ENCODE results near the gene IFI44. TPM values are rescaled to one million over a fixed set of nuclear protein-coding genes. Genes with fewer than 3 reads are reported as not detected.

The IFI44 gene
- total and polyA plus RNA-seq, 12 donors: 14.9 to 87.1 (median 34.0) TPM

DNA sequence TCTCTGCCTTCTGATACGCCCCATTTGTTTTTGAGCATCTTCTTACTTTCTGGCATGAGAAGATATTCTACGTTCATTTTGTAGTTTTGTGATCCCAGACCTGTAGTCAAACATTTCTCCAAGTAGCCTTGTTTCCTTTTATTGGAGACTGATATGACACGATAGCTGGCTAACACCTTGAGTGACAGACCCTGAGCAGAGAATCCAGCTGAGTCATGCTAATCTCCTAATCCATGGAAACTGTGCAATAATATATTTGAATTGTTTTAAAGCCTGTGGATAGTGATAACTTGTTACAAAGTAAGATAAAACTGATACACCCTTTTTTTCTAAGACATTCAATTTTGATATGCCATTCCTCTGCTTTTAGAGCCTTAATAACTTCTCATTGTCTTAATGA, 30.6 kb upstream of the IFI44 start:
- Histone ChIP-seq H3K4me1 (replicated peaks in 1 of 2) (peaks cover 4 to 31% of the 10 kb centered on the region in 2 donors), H3K36me3 (replicated peaks in 1 of 2) (no peaks in the 10 kb centered on the region), H3K27me3 (no peaks in the 10 kb centered on the region), H3K27ac (peak overlapping the region; percentile 55 to 88 (median 84)), H3K9me3 (replicated peaks in 1 of 3) (no peaks in the 10 kb centered on the region), H3K4me3 (peak overlapping the region in 2 of 4 donors; percentile 36 to 66)
- no peak for TF ChIP-seq POLR2A (IDR thresholded peaks at IDR 0.05)
- TF ChIP-seq, protein P1, sequence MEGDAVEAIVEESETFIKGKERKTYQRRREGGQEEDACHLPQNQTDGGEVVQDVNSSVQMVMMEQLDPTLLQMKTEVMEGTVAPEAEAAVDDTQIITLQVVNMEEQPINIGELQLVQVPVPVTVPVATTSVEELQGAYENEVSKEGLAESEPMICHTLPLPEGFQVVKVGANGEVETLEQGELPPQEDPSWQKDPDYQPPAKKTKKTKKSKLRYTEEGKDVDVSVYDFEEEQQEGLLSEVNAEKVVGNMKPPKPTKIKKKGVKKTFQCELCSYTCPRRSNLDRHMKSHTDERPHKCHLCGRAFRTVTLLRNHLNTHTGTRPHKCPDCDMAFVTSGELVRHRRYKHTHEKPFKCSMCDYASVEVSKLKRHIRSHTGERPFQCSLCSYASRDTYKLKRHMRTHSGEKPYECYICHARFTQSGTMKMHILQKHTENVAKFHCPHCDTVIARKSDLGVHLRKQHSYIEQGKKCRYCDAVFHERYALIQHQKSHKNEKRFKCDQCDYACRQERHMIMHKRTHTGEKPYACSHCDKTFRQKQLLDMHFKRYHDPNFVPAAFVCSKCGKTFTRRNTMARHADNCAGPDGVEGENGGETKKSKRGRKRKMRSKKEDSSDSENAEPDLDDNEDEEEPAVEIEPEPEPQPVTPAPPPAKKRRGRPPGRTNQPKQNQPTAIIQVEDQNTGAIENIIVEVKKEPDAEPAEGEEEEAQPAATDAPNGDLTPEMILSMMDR (IDR thresholded peaks at IDR 0.05): no peak
- intact Hi-C loops (cut with DNase I): loop anchor here (5.0 kb wide), 1 partner anchor 53 kb away; no protein-coding TSS in a partner anchor
- 27 to 65% (median 62%) methylated on average over 3 of the region's 3 CpGs for WGBS, 4 donors
- no peak for DNase-seq

DNA sequence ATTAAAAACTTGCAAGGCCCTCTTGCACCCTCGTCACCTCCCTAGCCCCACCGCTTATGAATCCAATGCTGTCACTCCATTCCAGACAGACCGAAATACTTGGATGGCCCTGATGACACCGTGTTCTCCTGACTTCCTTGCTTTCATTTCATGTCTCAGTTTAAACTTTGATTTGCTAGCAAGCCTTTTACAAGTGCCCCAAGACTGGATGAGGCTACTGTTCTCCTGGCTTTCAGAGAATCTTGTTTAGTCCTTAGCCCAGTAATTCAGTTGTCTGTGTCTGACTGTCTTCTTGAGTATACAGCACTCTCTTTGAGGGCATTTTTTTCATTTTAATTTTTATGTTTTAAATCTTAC, 30.2 kb upstream of the IFI44 start:
- Histone ChIP-seq H3K4me1 (replicated peaks in 1 of 2) (peaks cover 4 to 33% of the 10 kb centered on the region in 2 donors), H3K4me3 (peak overlapping the region in 2 of 4 donors; percentile 36 to 66), H3K27me3 (no peaks in the 10 kb centered on the region), H3K9me3 (replicated peaks in 1 of 3) (no peaks in the 10 kb centered on the region), H3K27ac (peak overlapping the region; percentile 55 to 88 (median 84)), H3K36me3 (replicated peaks in 1 of 2) (no peaks in the 10 kb centered on the region)
- TF ChIP-seq, protein P1 (IDR thresholded peaks at IDR 0.05): no peak
- peak in 1 of 2 donors; percentile 58 for TF ChIP-seq POLR2A (IDR thresholded peaks at IDR 0.05)
- 13 to 35% (median 23%) methylated on average over 4 of the region's 4 CpGs for WGBS, 4 donors
- peak in 2 of 7 donors; percentile 10 to 24 for DNase-seq
- intact Hi-C loops (cut with DNase I): loop anchor here (5.0 kb wide), 1 partner anchor 53 kb away; no protein-coding TSS in a partner anchor

DNA sequence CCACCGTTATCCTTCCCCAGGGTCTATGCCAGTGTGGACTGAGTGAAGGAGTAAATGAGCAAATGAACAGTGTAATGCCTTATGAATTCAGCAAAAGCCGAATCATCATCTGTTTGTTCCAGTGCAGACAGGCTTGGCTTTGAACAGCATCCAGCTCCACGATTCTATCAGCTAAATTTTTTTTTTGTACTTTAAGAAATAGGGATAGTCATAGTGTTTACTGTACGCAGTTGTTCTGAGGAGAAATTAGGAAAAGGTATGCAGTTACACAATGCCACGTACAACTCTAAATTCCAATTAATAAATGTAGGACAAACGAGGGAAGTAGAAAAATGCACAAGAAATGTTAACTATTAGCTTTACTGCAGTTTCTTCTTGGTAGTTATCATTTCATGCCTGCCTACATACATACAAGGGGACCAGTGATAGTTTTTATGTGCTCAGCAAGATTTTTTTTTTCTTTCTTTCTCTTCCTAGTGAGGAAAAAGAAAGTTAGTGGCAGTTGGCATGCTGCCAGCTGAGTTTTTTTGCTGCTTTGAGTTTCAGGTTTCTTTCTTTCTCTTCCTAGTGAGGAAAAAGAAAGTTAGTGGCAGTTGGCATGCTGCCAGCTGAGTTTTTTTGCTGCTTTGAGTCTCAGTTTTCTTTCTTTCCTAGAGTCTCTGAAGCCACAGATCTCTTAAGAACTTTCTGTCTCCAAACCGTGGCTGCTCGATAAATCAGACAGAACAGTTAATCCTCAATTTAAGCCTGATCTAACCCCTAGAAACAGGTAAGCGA, 29.6 kb upstream of the IFI44 start, which contains the start of gene IFI44L:
TSS of gene IFI44L (plus strand) at position 646 of the 777 bp plus-strand sequence. CDS start 7,468 bp downstream, outside the sequence.
- peak; percentile 25 to 87 (median 52) for DNase-seq
- peaks cover 4 to 34% of the 10 kb centered on the region in 2 donors for H3K4me1 ChIP-seq (replicated peaks in 1 of 2)

DNA sequence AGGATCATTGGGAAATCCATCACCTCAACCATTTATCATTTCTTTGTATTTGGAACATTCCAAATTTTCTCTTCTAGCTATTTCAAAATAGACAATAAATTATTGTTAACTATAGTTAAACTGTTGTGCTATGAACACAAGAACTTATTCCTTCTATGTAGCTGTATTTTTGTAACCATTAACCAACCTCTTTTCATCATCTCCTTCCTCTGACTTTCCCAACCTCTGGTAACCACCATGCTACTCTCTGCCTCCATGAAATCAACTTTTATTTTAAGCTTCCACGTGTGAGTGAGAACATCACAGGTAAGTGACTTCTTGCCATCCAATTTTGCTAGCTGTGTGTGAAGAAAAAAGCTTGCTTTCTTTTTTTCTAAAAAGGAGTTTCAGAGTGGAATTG, 29.0 kb upstream of the IFI44 start:
- no peak for TF ChIP-seq POLR2A (IDR thresholded peaks at IDR 0.05)
- TF ChIP-seq, protein P1 (IDR thresholded peaks at IDR 0.05): no peak
- Histone ChIP-seq H3K27me3 (no peaks in the 10 kb centered on the region), H3K4me3 (peak overlapping the region in 2 of 4 donors; percentile 36 to 66), H3K27ac (peak overlapping the region; percentile 55 to 88 (median 84)), H3K4me1 (replicated peaks in 1 of 2) (peaks cover 4 to 34% of the 10 kb centered on the region in 2 donors), H3K36me3 (replicated peaks in 1 of 2) (no peaks in the 10 kb centered on the region), H3K9me3 (replicated peaks in 1 of 3) (no peaks in the 10 kb centered on the region)
- DNase-seq: no peak
- WGBS, 4 donors: 3 to 8% (median 5%) methylated on average over 1 of the region's 1 CpG
- intact Hi-C loops (cut with DNase I): no loop called here

More for the DNA sequence above, 29.6 kb upstream of the IFI44 start, which contains the start of gene IFI44L:
- TF ChIP-seq, protein P1 (IDR thresholded peaks at IDR 0.05): no peak
- no peak for TF ChIP-seq POLR2A (IDR thresholded peaks at IDR 0.05)
- H3K27me3 ChIP-seq: no peaks in the 10 kb centered on the region
- H3K27ac ChIP-seq: peak within 1 kb of the TSS; percentile 55 to 88 (median 84)
- no peaks in the 10 kb centered on the region for H3K9me3 ChIP-seq (replicated peaks in 1 of 3)
- peak within 1 kb of the TSS in 3 of 4 donors; percentile 16 to 66 (median 36) for H3K4me3 ChIP-seq
- intact Hi-C loops (cut with DNase I): loop anchor here (5.0 kb wide), 1 partner anchor 52 kb away; no protein-coding TSS in a partner anchor
- 5 to 9% (median 7%) methylated on average over 9 of the region's 9 CpGs for WGBS, 4 donors
- no peaks in the 10 kb centered on the region for H3K36me3 ChIP-seq (replicated peaks in 1 of 2)

Measured in adrenal gland (tissue), 12 donors.